NCI-H2196 treated with DMSO at 0.1 percent for 48 hours (cell line): ENCODE results near the gene DPYSL5.
"Not testable (repeated sequence)": the region's sequence is repeated elsewhere in the genome, so short reads cannot be mapped to it uniquely, and the experiment has no call there.

Experiments
- DNase-seq: peaks from one replicate; lab custom pipeline; 2025; ENCODE audit not compliant: unreplicated experiment; lab: John Stamatoyannopoulos, UW

Gene DPYSL5

DNA sequence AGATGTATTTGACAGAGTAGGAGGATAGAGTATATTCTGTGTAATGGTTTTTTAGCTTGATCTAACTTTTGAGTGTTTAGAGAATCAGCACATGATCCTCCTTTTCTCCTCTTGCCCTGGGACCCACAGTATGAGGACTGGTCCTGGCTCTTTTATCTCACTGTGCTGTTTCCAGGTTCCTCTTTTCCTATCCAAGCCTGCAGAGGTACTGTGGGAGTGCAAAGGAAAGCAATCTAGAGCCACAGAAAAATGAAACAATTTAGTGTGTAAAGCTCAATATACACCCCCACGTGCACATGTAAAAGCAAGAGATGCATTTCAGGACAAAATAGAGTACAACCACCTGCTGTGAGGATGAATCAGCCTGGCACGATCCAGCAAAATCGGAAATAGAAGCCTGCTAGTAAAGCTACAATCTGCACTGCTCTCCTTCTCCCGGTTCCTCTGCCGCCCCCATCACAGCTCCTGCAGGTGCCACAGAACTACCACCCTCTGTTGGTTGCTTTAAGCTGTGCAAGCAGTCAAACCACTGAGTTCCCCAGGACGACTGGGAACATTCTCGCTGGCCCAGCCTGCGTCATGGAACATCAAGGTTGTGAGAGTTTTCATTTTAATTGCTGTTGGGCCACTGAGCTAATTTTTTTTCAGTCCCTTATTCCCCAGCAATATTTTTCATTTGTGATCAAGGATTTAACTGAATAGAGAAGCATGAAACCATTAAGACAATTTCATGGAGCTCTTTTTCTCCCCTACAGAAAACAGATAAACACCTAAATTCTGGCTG lies 74.7 kb downstream of the DPYSL5 start:
- peak; percentile 63 for DNase-seq

DNA sequence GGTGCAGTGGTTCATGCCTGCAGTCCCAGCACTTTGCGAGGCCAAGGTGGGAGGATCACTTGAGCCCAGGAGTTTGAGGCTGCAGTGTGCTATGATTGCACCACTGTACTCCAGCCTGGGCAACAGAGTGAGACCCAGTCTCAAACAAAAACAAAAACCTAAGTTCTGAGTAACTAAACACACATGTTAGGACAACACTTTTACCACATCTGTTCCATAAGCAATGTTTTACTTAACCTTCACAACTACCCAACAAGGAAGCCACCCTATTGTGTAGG lies 75.2 kb downstream of the DPYSL5 start:
- not testable (repeated sequence) for DNase-seq

DNA sequence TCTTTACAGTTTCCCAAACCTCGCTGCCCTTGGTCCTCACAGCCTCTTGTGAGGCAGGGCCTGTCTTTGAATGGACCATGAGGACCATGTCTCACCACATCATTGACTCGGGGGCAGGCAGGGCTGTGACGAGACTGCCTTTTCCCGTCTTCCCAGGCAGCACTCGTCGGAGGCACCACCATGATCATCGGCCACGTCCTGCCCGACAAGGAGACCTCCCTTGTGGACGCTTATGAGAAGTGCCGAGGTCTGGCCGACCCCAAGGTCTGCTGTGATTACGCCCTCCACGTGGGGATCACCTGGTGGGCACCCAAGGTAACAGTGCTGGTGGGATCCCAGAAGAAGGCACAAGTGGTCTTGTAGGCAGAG lies 76.8 kb downstream of the DPYSL5 start:
- no peak for DNase-seq

DNA sequence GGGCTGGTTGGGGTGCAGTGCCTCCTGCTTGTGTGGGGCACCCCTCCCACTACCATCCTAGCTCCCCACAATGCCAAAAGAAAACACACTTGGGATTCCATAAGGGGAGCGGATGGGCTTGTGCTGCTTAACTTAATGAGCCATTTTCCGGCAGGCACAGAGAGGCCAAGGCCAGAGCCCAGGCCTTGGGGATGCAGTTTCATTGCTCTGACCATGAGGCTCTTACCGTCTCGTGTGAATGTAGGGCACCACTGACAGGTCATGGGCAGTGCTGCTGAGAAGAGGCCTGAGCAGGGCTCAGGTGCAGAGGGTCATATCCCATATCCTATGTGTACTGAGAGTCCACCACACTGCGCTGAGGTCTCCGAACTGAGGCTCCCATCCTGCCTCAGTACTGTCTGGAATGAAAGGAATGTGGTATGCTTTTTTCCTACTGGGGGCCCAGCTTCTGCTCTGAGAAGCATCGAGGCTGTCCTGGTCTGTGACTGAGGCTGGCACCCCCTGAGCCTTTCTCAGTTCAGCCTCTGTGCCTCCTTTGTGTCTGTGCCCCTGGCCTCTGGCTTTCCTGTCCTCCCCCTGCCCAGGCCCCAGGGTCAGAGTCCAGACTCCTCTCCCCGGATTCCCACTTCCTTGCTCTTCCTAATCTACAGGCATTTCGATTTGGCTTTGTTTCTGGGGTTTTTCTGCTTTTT lies 77.3 kb downstream of the DPYSL5 start:
- no peak for DNase-seq

DNA sequence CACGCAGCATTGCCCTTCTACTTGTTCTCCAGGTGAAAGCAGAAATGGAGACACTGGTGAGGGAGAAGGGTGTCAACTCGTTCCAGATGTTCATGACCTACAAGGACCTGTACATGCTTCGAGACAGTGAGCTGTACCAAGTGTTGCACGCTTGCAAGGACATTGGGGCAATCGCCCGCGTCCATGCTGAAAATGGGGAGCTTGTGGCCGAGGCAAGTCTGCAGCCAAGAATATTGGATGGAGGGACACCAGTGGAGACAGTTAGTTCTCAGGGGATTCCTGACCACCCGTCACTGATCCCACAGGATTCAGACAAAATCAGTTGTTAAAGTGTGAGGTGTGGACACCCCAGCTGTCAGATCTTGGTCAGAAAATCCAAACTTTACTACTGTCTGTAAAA lies 79.3 kb downstream of the DPYSL5 start:
- DNase-seq: no peak

DNA sequence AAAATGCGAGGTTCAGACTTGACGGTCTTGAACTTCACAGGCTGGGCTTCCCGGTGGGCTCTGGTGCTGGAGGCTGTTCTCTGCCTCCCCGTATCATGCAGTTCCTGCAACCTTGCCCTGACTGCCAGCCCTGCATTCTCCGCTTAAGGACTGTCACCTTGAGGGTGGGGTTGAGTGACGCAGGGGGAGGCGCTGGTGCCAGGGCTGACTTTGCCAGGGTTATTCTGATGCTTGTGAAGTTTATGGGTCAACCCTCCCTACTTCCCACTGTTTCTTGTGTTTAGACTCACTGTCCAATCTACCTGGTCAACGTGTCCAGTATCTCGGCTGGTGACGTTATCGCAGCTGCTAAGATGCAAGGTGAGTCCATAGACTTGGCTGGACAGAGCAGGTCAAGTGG lies 85.0 kb downstream of the DPYSL5 start:
- no peak for DNase-seq

DNA sequence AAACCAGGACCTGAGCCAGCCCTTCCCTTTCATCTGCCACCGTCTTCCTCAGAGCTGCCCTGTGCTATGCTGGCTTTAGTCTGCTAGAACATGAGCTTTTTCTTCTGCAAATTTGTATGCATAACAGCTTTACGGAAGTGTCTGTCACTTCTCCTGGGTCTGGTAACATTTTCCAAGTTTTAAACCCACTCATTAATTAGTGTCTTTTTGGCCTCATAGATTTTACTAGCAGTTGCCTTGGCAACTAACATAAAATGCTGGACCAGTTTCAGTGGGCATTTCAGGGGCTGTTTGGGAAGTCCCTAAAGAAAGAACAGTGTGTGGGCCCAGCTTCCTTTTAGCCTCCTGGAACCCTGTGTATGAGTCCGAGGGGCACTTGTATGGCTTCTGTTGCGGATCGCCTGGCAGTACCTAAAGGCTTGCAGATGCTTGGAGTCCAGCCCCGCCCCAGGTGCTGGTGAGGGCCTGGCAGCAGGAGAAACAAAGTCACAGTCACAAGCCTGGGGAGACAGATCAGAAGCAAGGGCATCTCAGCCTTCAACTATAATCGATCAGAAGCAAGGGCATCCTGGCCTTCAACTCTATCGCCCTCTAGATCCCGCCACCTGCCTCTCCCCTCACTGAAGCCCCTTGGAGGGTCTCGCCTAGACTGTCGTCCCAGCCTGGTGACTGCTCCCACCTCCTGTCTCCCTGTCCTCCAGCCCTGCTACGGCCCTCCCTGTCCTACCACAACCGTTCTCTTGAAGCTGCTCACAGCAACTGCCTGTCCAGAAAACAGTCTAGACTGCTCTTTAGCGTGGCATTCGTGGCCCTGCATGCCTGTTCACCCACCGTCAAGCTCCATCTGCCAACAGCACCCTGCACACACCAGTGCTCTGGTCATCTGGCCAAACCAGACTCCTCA lies 85.8 kb downstream of the DPYSL5 start:
- no peak for DNase-seq

DNA sequence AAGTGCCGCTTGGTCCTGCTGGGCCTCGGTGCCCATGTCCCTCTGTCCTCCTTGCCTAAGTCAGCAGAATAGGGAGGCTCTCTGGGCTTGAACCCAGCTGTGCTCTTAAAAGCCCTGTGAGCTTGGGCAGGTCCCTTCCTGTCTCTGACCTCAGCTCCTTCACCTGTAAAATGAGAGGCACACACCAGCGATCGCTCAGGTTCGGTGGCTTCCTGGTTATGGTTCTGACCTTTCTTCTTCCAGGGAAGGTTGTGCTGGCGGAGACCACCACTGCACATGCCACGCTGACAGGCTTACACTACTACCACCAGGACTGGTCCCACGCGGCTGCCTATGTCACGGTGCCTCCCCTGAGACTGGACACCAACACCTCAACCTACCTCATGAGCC lies 86.4 kb downstream of the DPYSL5 start:
- DNase-seq: no peak

DNA sequence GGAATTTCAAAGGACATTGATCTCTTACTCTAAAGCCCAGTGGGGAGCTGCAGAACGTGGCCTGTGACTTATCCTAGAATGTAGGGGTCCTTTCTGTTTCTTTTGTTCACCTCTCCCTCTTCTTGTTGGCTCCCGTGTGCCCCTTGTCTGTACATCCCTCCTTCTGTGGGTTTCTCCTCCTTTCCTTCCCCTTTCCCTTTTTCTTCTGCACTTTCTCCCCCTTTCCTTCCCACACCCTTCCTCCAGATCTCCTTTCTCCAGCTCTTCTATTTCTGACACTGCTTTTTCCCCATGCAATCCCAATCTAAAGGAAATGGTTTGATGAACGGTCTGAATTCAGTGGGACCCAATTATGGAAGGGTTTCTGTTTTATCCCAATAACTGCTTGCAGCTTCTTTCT lies 87.1 kb downstream of the DPYSL5 start:
- no peak for DNase-seq

DNA sequence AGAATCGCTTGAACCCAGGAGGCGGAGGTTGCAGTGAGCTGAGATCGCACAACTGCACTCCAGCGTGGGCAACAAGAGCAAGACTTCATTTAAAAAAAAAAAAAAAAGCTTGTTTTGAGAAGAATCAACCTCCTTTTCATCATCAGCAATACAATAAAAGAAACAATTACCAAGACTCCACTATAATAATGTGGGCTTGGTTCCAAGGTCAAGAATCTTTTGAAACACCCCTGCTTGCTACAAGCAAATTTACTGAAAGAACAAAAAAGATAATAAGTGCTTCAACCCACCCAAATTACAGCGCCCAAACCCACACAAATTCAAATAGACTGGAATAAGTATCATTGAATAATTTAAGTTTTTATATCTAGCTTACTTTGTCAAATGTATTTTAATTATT lies 88.9 kb downstream of the DPYSL5 start:
- no peak for DNase-seq

DNA sequence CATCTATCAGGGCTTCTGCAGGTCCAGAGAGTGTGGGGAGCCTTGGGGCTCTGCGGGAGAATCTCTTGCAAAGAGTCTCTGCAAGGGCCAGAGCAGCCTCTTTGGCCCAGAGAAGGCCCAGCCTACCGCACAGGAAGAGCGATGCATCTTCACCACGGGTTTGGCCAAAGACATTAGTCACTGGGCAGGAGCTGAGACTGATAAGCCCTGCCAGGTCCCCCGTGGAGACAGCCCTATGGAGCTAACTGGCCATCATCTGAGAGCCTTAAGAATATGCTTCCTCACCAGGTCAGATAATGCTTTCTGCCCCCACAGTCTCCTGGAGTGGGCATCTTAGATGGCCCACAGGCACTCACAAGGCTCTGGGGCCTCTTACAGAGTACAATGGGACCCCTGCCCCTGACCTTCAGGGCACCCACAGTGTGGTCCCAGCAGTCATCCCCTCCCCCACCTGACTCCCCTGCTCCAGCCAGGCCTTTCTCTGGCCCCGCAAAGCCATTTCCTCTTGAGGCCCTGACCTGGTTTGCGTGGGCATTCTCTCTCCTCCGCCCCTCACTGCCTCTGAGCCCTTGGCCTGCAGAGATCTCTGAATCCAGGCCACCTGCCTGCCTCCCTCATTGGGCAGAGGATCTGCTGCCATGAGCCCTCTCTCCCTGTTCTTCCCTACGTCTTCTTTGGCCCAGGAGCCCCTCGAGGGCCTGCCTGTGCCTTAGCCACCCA lies 90.6 kb downstream of the DPYSL5 start:
- no peak for DNase-seq

DNA sequence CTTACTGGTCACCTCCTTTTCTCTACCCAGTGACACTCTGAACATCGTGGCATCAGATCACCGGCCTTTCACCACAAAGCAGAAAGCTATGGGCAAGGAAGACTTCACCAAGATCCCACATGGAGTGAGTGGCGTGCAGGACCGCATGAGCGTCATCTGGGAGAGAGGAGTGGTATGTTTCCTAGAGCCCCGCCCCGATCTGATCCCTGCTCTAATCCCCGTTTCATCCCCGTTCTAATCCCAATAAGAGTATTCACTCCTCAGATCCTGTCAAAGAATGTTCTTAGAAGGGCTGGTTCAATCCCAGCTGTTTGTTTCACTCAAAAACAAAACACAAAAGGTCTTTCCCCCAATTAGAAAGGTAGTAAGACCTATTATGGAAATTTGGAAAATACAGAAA lies 92.1 kb downstream of the DPYSL5 start:
- no peak for DNase-seq

DNA sequence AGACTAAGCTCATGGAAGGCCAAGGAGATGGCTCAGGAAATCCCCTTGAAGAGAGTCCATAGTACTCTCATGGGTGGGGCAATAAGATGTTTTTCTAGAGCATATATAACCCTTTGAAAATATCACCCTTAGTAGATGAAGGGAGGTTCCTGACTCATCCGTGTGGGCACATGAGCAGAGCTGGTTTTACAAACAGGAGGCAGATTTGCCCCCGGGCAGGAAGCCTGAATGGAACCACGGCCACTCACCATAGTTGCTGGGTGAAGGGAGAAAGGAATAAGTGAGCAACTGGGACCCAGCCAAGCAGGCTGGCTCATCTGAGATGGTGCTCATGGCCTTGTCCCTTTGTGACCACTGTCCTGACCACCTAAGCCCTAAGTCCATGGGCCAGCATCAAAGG lies 93.6 kb downstream of the DPYSL5 start:
- no peak for DNase-seq

DNA sequence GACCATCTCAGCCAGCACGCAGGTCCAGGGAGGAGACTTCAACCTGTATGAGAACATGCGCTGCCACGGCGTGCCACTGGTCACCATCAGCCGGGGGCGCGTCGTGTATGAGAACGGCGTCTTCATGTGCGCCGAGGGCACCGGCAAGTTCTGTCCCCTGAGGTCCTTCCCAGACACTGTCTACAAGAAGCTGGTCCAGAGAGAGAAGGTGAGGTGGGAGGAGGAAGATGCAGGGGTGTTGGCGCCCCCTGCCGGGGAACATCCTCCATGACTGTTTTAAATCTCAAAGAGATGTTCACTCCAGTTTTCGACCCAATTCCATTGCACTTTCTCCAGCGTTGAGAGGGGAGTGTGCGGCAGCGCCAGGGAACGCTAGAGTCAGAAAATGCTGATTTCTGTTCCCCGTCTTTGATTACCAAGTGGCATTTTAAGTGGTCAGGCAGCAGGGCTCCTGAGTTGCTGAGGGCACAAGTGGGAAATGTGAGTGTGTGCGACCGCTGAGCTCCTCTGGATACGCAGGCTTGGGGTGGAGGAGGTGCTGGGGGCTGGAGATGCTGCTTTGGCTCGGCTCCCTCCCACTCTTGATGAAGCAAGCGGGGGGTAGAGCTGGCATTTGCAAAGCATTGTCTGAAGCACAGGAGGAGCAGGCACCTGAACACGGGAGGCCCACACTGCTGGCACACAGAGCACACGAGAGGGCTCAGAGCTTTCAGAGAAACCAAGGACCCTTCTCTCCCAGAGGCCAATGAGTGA lies 94.8 kb downstream of the DPYSL5 start:
- no peak for DNase-seq

DNA sequence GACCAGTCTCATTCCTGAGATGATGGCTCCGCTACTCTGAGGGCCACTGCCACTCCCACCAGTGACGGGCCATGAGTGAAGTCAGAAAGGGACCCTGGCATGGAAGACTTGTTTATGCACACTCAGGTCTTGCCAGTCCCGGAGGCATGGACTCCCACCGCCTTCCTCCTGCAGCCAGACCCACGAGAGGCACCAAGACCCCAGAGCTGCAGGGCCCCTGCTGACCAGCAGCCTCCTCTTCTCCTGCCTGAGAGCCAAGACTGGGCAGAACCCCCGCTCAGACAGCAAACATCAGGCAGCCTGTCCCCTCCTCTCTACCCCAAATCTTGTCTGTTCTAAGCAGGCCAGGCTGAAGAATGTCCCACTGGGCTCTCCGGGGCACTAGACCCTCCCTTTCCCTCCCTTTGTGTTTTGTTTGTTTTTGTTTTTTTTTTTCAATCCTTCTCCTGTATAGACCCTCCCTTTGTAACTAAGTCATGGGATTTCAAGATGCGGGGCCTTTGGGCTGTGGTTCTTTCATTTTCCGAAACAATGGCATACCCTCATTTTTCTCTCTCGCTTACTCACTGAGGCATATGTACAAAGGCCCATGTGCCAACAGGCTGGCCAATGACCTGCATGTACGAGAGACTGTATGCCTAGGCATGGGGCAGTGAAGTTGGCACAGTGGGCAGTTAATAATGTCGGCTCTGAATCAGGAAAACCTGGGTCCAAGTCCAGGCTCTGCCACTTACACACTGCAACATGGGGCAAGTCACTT lies 98.2 kb downstream of the DPYSL5 start:
- no peak for DNase-seq

DNA sequence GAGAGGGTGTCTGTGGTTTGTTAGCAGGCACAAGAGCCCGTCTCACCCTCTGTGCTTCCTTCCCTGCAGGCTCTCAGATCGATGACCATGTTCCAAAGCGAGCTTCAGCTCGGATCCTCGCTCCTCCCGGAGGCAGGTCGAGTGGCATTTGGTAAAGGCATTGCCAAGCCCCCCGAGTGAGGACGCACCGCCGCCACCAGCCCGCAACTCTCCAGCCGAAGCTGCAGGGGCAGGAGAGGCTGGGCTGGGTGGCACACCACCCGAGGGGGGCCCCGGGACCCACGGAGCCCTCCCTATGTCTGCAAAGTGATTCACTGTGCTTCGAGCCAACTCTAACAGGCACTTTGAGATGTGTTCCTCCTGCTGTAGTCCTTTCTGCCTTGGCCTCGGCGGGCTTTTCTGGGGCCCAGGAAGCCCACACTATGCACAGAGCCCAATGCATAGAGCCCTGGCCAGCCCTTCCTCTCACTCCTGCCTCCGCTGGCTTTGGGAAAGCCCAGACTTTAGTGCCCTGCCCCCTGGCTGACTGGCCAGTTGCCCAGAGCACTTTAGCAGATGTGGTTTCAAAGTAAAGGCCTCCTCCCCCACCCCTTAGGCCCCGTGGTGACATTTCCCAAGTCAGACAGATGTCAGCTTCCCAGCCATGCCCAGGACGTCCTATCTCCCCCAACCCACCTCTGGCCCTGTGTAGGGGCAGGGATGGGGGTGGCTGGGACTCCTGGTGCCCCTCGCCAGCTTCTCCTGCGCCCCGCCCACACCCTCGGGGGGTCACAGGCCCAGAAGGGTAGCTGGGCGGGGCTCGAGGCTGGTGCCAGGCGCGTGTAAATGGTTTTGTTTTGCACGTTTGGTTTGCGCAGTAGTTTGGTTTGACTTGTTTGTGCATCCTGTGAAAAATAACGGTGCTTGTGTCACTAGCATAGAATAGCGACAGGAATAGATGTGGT lies 99.2 kb downstream of the DPYSL5 start:
- peak; percentile 59 for DNase-seq

DNA sequence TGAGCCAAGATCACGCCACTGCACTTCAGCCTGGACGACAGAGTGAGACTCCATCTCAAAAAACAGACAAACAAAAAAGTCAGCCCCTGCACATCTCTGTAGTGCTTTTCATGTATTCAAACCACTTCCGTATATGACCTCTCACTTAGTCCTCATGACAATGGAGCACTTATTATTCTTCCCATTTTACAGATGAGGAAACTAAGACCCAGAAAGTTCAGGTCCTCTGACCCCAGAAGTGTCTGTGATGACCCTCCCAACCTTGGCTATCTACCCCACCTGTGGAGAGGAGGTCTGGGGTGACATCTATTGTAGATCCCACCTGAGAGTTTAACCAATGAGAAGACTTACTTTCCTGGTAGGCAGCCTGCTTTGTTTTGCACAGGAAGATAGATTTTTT lies 100.9 kb downstream of the DPYSL5 start:
- no peak for DNase-seq

DNA sequence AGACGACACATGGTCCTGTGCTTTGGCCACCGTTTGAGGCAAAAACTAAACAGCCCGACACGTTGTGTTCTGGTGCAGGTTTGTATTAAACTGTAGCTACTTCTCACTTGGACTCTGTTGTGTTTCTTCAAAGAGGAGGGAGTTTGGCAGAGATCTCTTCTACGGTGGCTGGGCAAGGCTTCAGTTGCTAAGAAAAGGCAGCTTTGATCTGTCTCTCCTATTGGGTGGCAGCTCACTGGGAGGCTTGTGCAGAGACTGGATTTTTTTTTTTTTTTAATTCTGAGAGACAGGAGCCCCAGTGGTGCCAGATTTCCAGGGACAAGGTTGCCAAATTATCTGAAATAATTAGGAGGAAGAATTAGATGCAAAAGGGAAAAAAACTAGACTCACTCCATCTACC lies 102.3 kb downstream of the DPYSL5 start:
- DNase-seq: no peak

DNA sequence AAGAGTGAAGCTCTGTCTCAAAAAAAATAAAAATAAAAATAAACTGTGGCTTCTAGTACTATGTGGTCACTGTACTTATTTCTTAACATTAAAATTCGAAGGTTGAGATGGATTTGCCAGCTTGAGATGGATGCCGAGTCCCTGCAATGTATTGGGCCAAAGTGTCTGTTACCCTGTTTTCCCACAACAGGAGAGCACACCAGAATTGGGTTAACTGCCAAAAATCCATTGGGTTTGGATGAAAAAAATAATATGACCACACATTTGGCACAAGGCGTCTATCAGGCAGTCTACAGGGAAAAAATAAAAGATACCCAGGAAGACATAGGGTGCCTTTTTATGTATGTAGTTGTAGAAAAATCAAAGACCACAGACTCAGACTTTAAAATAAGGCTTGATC lies 103.3 kb downstream of the DPYSL5 start:
- no peak for DNase-seq
